Body of pancreas (tissue), 4 donors: Measurements from ENCODE around the gene CDK5RAP1.

Experiments
- POLR2A ChIP-seq, 3 donors: fragments of 450-650 bp; IDR thresholded peaks; one replicate each; pipeline ENCODE4 v1.6.1; 2016; ENCODE audit warnings: antibody characterized with exemption in 3 of 3, mild to moderate bottlenecking in 2 of 3
- TF ChIP-seq, protein P1 (sequence below), 7 experiments: fragments of 450-650 bp in 4 of 7; fragments of 200-600 bp in 3 of 7; sonication (generic) in 3 of 7; IDR thresholded peaks; one replicate each; pipeline ENCODE4 v1.5.1; 2016 to 2019; ENCODE audit warnings: antibody characterized with exemption in 7 of 7

DNA sequence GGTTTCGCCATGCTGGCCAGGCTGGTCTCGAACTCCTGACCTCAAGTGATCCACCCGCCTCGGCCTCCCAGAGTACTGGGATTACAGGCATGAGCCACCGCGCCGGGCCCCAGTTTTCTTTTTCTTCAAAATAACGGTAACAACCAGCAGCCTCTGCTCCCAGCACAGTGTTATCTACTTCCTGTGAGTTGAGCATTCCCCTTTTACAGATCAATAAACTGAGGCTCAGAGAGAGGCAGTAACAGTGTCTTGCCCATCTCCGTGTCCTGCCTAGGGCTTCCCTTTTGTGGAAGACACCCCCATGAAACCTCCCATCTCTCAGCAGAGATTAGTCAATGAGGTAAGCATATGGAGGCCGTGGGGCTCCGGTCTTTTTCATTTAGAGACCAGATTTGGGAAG lies 88.7 kb downstream of the CDK5RAP1 start:
- TF ChIP-seq, protein P1, sequence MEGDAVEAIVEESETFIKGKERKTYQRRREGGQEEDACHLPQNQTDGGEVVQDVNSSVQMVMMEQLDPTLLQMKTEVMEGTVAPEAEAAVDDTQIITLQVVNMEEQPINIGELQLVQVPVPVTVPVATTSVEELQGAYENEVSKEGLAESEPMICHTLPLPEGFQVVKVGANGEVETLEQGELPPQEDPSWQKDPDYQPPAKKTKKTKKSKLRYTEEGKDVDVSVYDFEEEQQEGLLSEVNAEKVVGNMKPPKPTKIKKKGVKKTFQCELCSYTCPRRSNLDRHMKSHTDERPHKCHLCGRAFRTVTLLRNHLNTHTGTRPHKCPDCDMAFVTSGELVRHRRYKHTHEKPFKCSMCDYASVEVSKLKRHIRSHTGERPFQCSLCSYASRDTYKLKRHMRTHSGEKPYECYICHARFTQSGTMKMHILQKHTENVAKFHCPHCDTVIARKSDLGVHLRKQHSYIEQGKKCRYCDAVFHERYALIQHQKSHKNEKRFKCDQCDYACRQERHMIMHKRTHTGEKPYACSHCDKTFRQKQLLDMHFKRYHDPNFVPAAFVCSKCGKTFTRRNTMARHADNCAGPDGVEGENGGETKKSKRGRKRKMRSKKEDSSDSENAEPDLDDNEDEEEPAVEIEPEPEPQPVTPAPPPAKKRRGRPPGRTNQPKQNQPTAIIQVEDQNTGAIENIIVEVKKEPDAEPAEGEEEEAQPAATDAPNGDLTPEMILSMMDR (IDR thresholded peaks at IDR 0.05) = no peak
- no peak for TF ChIP-seq POLR2A (IDR thresholded peaks at IDR 0.05)
